Rectal smooth muscle tissue (tissue), 1 donor: ENCODE data around the gene SPSB4.

Source experiments
- H3K27ac ChIP-seq: one replicate; pipeline ENCODE4 v1.7.0; 2013; ENCODE audit warnings: low read depth, low read length, inconsistent platforms
- H3K27me3 ChIP-seq: one replicate; pipeline ENCODE4 v1.7.0; 2013; ENCODE audit warnings: low read length; ENCODE audit not compliant: control insufficient read depth, insufficient read depth
- H3K36me3 ChIP-seq: one replicate; pipeline ENCODE4 v1.7.0; 2013; ENCODE audit warnings: low read length; ENCODE audit not compliant: control insufficient read depth, insufficient read depth
- H3K4me1 ChIP-seq: one replicate; pipeline ENCODE4 v1.7.0; 2013; ENCODE audit warnings: low read length; ENCODE audit not compliant: control insufficient read depth, insufficient read depth
- H3K4me3 ChIP-seq: one replicate; pipeline ENCODE4 v1.7.0; 2013; ENCODE audit warnings: low read length
- H3K9ac ChIP-seq: one replicate; pipeline ENCODE4 v1.7.0; 2013; ENCODE audit warnings: low read length

SPSB4 gene

GRCh38 chr3:141148770-141149169 is 97.6 kb downstream of the SPSB4 start:
- no peaks in the 10 kb centered on the region for H3K27me3 ChIP-seq
- no peaks in the 10 kb centered on the region for H3K4me1 ChIP-seq
- no peak overlapping the region for H3K4me3 ChIP-seq
- no peaks in the 10 kb centered on the region for H3K36me3 ChIP-seq
- no peak overlapping the region for H3K27ac ChIP-seq
- H3K9ac ChIP-seq: no peak overlapping the region

- Histone ChIP-seq H3K27ac (no peak overlapping the region), H3K27me3 (no peaks in the 10 kb centered on the region), H3K36me3 (no peaks in the 10 kb centered on the region), H3K4me1 (no peaks in the 10 kb centered on the region), H3K4me3 (no peak overlapping the region), H3K9ac (no peak overlapping the region)
These were observed 99.1 kb downstream of the SPSB4 start for GRCh38 chr3:141150081-141150830.

GRCh38 chr3:141150931-141151330 is 99.8 kb downstream of the SPSB4 start:
- Histone ChIP-seq H3K27ac (no peak overlapping the region), H3K4me1 (no peaks in the 10 kb centered on the region), H3K36me3 (no peaks in the 10 kb centered on the region), H3K9ac (no peak overlapping the region), H3K4me3 (no peak overlapping the region), H3K27me3 (no peaks in the 10 kb centered on the region)

GRCh38 chr3:141151439-141151838 is 100.3 kb downstream of the SPSB4 start:
- Histone ChIP-seq H3K36me3 (no peaks in the 10 kb centered on the region), H3K4me3 (no peak overlapping the region), H3K27ac (no peak overlapping the region), H3K4me1 (no peaks in the 10 kb centered on the region), H3K9ac (no peak overlapping the region), H3K27me3 (no peaks in the 10 kb centered on the region)

GRCh38 chr3:141152130-141152529 is 101.0 kb downstream of the SPSB4 start:
- Histone ChIP-seq H3K27me3 (no peaks in the 10 kb centered on the region), H3K27ac (no peak overlapping the region), H3K4me3 (no peak overlapping the region), H3K4me1 (no peaks in the 10 kb centered on the region), H3K36me3 (no peaks in the 10 kb centered on the region), H3K9ac (no peak overlapping the region)

- H3K4me3 ChIP-seq: no peak overlapping the region
- no peaks in the 10 kb centered on the region for H3K4me1 ChIP-seq
- no peak overlapping the region for H3K27ac ChIP-seq
- H3K27me3 ChIP-seq: no peaks in the 10 kb centered on the region
- H3K36me3 ChIP-seq: no peaks in the 10 kb centered on the region
- no peak overlapping the region for H3K9ac ChIP-seq
These were observed 101.9 kb downstream of the SPSB4 start for GRCh38 chr3:141152801-141153678.

GRCh38 chr3:141153679-141153966 is 102.5 kb downstream of the SPSB4 start:
- no peak overlapping the region for H3K4me3 ChIP-seq
- no peaks in the 10 kb centered on the region for H3K4me1 ChIP-seq
- H3K27ac ChIP-seq: no peak overlapping the region
- H3K9ac ChIP-seq: no peak overlapping the region
- no peaks in the 10 kb centered on the region for H3K27me3 ChIP-seq
- H3K36me3 ChIP-seq: no peaks in the 10 kb centered on the region

GRCh38 chr3:141164852-141165251 is 113.7 kb downstream of the SPSB4 start:
- Histone ChIP-seq H3K4me3 (no peak overlapping the region), H3K27me3 (no peaks in the 10 kb centered on the region), H3K4me1 (no peaks in the 10 kb centered on the region), H3K27ac (no peak overlapping the region), H3K9ac (no peak overlapping the region), H3K36me3 (no peaks in the 10 kb centered on the region)

GRCh38 chr3:141167681-141168080 is 116.5 kb downstream of the SPSB4 start:
- Histone ChIP-seq H3K4me1 (no peaks in the 10 kb centered on the region), H3K9ac (no peak overlapping the region), H3K27ac (no peak overlapping the region), H3K27me3 (no peaks in the 10 kb centered on the region), H3K36me3 (no peaks in the 10 kb centered on the region), H3K4me3 (no peak overlapping the region)

- H3K27ac ChIP-seq: no peak overlapping the region
- H3K4me3 ChIP-seq: no peak overlapping the region
- H3K27me3 ChIP-seq: no peaks in the 10 kb centered on the region
- no peak overlapping the region for H3K9ac ChIP-seq
- no peaks in the 10 kb centered on the region for H3K4me1 ChIP-seq
- H3K36me3 ChIP-seq: no peaks in the 10 kb centered on the region
These were observed 119.6 kb downstream of the SPSB4 start for GRCh38 chr3:141170678-141171295.

- Histone ChIP-seq H3K4me1 (no peaks in the 10 kb centered on the region), H3K27me3 (no peaks in the 10 kb centered on the region), H3K9ac (no peak overlapping the region), H3K4me3 (no peak overlapping the region), H3K36me3 (no peaks in the 10 kb centered on the region), H3K27ac (no peak overlapping the region)
These were observed 123.5 kb downstream of the SPSB4 start for GRCh38 chr3:141174674-141175073.

- Histone ChIP-seq H3K36me3 (no peaks in the 10 kb centered on the region), H3K27ac (no peak overlapping the region), H3K4me1 (no peaks in the 10 kb centered on the region), H3K9ac (no peak overlapping the region), H3K4me3 (no peak overlapping the region), H3K27me3 (no peaks in the 10 kb centered on the region)
These were observed 125.6 kb downstream of the SPSB4 start for GRCh38 chr3:141176775-141177174.
